ENCODE data around the gene DTX3.
"Not testable (repeated sequence)": the region's sequence is repeated elsewhere in the genome, so short reads cannot be mapped to it uniquely, and the experiment has no call there.

The DTX3 gene

DNA sequence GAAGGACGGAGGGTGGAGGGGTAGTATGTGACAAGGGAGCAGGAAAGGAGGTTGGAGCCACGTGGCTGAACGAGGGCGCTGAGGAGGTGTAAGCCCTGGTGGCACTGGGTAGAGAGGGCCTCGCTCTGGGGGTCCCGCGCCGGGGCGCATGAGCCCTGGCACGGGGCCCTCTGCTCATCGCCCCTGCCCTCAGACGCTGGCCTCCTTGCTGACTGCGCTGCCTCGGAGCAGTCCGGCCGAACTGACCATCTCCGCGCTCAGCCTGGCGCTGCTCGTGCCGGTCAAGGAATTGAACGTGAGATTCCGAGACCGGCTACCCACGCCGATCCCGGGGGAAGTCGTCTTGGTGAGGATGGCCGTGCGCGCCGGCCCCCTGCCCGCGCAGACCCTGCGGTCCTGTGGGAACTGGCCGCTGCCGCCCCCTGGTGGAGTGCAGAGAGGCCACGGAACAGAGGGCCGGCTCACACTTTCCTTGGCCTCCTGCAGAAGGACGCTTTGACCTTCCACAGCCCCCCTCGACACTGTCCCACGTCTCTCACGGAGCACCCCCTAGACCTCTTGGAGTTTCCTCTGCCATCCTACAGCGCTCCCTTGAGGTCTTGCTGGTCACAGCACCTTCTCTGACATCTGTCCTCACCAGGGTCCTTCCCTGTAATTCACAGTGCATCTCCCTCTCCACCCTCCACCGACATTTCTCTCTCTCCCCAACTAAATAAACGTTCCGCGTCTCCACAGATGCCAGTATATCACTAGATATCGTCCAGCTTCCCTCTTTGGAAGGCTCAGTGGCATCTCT, 17.1 kb downstream of the DTX3 start:
- peak; percentile 77 for DNase-seq

DNA sequence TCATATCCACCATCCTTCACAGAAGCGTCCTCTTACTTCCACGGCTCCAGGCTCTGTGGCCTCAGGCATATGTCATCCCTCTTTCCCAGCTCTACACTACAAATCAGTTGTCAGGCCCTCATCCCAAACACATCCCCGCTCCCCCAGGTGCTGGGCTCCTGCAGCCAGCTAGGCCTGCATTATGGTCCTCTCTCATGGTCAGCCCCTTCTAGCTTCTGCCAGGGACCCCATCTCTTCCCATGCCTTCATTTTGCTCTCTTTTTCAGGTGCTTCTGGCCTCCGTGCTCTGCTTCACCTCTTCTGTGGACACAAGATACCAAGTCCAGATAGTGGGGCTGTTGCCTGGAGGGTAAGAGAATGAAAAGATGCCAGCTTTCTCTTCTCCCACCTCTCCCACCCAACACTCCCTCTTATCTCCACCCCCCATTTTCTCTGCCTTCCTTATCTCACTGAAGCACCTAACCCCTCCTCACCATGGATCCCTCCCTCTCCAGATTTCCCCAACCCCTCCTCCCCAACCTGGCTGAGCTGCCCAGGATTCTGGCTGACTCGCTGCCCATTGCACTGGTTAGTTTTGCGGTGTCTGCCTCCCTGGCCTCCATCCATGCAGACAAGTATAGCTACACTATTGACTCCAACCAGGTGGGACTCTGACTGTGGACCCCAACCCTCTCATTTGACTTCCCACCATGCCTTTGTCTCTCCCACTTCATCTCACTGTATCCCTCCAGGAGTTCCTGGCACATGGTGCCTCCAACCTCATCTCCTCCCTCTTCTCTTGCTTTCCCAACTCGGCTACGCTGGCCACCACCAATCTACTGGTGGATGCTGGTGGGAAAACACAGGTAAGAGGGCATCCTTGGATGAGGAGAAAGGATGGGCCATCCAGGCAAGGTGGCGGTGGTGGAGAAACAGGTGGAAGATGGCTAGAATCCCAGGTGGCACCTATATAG, 17.9 kb downstream of the DTX3 start:
- no peak for DNase-seq

DNA sequence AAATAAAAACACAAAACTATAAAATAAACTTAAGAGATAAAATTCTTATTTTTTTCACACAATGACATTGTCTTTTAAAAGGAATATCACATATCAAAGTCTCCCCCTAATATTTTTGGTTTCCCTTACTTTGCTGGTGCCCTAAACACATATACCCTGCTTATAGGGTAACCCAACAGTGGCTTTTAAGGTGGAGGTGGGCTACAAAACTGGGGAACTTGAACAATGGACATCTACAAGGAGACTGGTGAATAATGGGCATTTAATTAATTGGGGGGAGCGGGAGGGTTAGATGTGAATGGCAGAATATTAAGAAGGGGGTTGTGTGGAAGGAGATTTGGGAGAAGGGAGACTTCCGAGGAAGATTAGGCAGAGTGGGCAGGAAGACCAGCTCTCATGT, 18.8 kb downstream of the DTX3 start:
- no peak for DNase-seq

DNA sequence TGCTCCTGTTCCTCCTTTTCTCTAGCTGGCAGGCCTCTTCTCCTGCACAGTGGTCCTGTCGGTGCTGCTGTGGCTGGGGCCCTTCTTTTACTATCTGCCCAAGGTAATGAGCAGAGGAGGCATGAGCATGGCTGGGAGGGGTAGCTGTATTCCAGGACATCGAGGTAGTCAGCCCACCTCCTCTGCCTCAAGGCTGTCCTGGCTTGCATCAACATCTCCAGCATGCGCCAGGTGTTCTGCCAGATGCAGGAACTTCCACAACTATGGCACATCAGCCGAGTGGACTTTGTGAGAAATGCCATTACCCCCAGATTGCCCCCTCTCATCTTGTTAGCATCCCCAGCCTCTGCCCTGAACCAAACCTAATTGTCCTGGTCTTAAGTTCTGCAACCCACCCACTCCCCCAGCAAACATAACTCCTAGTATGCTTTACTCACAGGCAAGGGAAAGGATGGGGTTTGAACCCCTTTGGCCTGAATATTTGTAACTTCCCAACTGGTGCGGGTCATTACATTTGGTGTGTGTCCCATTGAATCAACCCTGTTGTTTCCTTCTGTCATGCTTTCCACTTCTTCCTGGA, 19.3 kb downstream of the DTX3 start:
- DNase-seq, result no peak

DNA sequence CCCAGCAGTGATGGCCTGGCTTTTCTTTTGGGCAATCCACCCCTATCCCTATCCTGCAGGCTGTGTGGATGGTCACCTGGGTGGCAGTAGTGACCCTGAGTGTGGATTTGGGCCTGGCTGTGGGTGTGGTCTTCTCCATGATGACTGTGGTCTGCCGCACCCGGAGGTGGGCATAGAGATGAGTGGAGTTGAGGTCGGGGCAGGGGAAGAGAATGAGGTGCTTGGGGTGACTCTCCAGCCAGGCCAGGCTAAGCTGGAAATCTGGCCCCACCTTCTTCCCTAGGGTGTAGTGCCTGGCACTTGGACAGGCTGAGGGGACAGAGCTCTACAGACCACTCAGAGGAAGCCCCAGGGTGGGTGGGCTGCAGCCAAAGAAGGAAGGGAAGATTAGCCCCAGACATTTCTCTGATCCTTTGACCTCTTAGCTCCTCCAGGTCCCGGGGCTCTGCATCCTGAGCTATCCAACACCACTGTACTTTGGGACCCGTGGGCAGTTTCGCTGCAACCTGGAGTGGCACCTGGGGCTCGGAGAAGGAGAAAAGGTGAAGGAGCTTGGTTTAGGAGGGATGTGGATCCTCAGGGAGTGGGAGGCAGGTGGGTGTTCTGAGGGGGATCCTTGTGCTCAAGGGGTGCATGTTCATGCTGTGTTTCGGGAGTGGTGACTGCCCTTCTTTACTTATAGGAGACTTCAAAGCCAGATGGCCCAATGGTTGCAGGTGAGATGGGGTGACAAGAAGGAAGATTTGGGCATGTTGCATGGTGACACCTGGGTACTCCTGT, 20.0 kb downstream of the DTX3 start:
- no peak for DNase-seq

DNA sequence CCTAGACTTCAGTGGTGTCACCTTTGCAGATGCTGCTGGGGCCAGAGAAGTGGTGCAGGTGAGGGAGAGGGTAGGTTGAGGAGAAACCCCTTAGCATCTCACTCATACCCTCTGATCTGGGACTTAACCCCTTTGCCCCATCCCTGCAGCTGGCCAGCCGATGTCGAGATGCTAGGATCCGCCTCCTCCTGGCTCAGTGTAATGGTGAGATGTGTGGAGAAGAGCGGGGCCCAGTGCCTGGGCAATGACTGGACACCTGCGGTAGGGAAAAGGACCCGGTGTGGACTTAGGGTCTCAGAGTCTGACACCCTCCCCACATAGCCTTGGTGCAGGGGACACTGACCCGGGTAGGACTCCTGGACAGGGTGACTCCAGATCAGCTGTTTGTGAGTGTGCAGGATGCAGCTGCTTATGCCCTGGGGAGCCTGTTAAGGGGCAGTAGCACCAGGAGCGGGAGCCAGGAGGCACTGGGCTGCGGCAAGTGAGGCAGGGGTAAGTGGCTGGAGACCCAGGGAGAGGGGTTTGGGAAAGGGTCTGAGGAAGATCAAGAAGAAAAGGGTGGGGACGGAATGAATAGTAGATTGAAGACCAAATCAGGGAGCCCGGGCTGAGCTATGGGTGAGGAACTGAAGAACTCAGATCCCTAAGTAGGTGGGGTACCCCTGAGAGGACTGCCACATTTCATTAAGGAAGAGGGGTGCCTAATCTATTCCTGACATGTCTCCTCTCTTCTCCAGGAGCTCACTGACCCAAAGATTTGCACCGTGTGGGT, 20.8 kb downstream of the DTX3 start:
- no peak for DNase-seq

DNA sequence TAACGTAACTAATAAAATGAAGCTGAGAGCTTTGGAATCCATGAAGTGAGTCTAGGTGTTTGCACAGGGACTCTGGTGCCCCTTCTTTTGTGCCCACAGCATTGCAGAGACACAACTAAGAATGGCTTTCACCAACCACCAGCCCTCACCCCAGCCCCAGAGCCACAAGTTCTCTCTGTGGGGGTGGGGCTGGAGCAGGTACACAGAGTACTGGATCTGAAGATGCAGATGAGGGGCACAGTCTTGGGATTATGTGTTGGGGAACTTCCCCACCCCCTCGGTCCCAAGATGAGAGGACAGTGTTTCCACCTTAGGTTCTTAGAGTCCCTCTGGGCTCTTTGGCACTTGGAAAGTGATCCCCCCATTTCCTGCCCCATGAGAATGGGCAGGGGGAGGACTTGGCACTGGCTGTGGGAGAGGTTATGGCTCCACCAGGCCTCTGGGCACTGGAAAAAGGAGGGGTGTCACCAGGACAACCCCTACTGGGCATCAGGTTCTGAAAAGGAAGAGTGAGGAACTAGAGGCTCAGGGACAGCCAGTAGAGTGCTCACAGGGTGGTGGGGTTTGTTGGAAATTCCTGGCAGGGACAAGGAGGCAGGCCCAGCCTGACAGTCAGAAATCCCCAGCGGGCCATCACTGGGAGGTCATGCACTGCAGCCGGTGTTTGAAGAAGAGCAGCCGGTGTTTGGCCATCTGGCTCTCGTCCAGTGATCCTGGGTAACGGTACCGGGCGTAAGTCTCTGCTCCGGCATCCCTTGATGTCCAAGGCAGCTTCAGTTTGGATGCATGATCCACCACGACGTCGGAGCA, 21.7 kb downstream of the DTX3 start:
- DNase-seq, result no peak

DNA sequence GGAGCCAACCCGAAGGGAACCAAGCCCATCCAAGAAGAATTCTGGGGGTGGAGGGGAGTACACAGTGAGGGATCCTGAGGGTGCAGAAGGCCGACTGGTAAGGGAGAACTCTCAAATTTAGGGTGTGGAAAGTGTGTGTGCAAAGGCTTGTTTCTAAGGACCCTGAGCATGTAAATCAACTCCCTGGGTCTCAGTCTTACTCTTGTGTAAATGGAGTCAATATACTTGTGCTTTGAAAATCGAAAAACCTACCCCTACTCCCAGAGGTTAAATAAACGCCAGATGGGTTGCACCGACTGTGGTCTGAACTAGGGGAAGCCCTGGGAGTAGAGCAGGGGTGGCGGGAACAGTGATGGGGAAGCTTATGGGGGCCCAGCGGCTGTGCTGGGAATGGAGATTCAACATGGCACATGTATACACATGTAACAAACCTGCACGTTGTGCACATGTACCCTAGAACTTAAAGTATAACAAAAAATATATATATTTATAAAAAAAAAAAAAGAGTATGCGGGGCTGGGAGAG, 22.4 kb downstream of the DTX3 start:
- DNase-seq, result no peak

DNA sequence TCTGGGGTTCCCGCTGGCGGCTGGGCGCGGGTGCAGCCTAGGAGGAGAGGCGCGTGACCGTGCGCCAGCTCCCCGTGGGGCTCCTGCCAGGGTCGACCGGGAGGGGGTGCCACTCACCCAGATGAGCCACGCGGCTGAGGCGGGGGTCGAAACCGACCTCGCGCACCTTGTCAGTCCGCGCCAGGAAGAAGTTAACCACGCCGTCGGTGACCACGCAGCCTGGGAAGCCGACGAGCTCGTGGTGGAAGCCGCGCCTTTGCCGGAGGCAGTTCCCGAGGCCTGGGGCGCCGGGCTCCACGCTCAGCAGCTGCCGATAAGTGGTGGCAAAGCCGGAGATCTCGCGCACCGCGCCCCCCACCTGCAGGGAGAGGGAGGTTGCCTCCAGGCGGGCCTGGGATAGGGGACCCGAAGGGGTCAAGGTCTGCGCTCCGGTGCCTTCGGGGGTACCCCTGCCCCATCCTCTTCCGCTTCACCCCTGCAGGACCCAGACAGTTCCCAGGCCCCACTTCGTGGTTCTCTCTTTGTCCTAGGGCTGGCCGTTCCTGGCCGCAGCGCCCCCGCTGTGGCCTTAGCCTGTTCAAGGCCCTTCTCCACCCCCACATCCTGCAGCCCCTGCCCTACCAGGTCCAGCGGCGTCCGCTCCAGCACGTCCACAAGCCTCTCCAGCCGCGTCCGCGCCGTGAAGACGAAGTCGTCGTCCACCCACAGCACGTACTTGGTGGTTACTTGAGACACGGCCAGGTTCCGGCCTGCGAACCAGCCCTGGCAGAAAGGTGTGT, 23.1 kb downstream of the DTX3 start:
- no peak for DNase-seq

DNA sequence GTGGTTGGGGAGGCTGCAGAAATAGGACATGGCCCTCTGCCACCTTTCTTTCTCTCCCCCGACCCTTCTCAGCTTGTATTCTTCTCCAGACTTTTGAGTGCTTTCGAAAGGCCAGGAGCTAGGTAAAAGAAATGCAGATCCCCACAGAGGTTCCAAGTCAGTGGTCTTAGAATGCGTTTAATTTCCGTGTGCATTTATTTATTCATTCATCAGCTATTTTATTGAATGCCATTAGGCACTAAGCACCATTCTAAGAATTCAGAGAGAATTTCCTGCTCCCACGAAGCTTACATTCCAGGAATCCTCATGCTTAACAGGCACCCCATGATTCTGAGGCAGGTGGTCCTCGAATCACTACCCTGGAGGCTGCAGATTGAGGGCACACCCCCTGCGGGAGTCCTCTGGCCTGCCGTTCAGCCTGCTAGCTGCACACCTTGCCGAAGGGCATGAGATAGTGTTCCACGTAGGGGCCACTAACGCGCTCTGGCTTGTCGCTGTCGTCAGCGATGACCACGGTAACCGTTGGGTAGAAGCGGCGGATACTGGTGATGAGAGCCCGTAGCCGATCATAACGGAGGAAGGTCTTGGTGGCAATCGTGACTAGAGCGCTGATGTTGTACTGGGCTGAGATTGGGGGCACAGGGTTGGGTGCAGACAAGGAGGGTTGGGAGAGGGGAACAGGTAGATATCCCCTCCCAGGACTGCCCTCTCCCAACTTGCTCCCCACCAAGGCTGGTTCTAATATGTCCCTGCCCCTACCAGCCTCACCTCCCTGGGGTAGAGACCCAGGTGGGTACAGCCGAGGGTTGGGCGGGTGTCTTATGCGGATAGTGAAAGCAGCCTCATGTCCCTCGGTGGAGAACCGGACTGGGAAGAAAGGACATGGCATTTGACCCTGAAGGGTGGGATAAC, 23.9 kb downstream of the DTX3 start:
- no peak for DNase-seq

DNA sequence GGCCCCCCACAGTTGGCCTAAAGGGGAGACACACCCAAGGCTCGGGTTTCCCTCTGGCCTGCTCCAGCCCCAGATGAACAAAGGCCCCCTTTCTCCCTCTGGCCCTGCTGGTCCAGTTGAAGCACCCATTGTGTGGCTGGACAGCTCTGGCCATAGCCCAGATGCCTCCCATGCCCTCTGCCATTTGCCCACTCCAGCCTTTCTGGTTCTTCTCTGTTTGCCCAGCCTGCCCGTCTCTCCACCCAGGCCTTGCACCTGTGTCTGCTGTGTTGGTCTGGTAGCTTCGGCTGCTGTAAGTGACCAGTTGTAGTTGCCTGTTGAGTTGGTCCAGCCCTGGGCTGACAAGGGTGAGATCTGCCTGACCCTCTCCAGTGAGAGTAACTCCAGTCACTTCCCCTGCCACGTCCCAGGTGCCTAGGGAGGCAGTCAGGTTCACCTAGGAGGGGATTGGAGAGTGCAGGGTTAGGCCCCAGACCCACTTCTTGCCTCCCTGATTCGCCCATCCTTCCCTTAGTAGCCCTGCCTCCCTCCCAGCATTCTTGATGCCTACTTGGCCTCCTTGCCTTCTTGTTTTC, 25.4 kb downstream of the DTX3 start:
- no peak for DNase-seq

DNA sequence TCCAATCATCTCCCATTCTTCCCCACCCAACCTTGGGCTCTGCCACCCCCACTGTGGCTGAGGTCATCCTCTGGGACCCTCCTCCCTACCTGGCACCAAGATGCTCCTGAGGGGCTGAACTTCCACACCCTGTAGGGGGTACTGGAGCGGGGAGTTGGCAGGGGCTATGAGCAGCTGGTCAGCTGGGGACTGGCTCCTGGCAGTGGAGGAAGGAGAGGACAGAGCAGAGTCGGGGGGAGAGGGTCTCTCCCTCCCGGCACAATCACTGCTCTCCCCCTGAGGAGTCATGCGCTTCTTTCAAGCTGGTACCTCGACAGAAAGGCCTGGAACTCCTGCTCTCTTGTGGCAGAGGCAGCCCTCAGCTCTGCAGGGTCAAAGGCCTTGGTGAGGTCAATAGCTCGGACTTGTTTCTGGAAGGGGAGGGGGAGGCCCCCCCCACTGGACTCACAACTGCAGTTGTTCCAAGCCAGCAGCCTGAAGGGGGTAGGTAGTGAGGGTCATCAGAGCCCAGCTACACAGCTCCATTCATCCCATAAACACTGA, 26.3 kb downstream of the DTX3 start:
- DNase-seq, result no peak

DNA sequence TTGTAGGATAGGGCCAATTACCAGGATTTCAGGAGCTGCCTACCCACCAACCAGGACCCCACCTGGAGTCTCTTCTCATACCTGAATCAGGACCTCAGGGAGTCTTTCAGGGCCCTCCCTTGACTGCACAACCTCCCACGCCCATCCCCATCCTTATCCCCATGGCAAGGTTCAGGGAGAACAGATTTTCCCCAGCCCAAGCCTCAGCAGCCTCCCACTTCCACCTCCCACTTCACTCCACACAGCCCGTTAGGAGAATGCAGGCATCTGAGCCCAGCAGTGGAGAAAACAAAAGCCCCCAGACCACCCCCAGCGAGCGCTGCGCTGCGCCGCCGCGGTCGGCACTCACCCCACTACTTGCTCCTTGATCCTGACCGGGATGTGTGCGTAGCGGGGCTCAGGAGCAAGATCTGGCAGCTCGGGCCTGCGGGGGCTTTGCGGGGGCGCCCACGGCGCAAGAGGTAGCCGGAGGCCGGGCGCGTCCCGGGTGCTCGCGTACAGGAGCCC, 27.0 kb downstream of the DTX3 start:
- DNase-seq, result no peak

DNA sequence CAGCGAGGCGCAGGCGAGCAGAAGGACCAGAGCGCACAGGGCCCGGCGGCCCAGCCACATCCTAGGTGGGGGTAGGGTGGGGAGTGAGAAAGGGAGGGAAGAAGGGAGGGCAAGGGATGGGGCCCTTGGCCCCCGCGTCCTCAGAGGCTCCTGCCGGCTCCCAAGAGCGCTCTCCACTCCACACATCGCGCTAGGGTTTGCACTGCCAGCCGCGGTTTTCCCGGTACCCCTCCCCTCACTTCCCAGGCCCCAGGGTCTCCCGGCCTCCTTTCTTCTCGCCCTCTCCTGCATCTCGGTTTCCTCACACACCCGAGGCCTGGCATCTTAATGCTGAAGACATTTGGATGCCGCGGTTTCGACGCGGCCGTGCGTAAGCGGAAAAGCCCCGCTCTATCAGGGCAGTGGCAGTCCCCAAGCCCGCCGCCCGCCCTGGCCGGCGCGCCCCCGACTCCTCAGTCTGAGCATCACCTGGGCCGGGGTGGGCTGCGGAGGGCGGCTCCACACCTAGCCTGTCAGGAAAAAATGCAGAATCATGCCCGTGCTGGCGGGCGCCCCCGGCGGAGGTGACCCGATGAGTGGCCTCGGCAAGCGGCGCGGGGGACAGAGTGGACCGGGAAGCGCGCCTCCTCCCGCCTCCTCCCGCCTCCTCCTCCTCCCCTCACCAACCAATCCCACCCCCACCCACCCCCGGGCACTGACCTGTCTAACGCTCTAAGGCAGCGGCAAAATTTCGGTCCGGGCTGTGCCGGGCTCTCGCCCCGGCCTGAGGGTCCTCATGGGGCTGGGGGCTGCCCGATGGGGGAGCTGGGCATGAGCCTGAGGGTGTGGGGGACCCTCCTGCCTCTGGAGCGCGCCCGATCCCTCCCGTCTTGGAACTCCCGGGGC, 27.7 kb downstream of the DTX3 start:
- DNase-seq, result peak; percentile 76

DNA sequence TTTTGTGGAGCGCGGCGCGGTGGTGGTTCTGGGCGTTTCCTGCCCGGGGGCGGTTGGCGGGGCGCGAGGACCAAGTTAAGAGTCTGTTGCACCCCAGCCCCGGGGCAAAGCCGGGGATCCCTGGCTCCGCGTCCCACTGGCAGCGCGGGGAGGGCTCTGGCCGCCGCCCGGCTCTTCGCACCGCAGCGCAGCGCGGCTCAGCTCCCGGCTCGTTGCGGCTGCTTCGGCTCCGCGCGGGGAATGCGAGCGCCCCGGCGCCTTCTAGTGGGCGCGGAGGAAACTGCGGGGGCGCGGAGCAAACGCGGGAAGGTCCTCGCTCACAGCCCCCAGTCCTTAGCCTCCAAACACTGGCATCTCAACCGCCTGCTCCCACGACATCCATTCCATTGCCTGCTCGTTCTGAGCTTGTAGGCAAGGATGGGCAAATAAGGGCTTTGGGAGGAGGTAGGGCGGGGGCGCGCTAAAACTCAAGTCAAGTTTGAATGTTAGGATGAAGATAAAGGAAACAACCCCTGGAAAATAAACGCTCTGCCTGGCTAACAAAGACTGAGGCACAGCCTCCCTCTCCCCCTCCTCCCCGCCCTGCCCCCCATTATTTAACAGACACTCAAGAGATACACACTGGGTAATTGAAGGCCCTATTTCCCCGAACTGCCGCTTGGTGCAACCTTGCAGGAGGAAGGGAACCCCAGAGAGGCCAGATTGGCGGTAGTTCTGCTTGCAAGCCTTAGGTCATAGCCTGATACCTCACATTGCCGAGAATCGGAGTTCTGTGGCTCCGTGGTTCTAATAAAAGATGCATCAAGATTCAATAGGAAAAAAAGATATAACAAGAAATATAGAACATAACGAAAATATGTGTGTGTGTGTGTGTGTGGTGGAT, 28.6 kb downstream of the DTX3 start, which contains the start of gene B4GALNT1:
Gene B4GALNT1, minus strand, starts transcription at position 244 of the 883 bp plus-strand sequence. CDS start 1,069 bp downstream, outside the sequence.
- DNase-seq, result peak; percentile 88

DNA sequence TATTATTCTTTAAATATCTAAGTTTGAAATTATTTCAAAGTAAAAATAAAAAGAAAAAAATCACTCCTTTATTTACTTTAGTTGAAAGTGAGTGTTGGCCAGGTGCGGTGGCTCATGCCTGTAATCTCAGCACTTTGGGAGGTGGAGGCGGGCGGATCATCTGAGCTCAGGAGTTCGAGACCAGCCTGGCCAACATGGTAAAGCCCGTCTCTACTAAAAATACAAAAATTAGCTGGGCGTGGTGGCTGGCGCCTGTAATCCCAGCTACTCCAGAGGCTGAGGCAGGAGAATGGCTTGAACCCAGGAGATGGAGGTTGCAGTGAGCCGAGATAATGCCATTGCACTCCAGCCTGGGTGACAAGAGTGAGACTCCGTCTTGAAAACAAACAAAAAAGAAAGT, 32.1 kb downstream of the DTX3 start:
- DNase-seq, result not testable (repeated sequence)
